Trophoblast cell (in vitro differentiated cells and primary cell): ENCODE results near the gene C18orf63.

ENCODE experiments used
- DNase-seq, 2 donors: peaks; one replicate each; pipeline ENCODE4 v3.0.0-alpha.2; 2016
- H2AFZ ChIP-seq: 2 replicates; pipeline ENCODE4 v1.6.1; 2013; ENCODE audit warnings: low read length, moderate library complexity, mild to moderate bottlenecking; ENCODE audit not compliant: insufficient read depth, poor library complexity
- H2AK5ac ChIP-seq: 2 replicates; pipeline ENCODE4 v1.6.1; 2013; ENCODE audit warnings: mild to moderate bottlenecking, low read length
- H2BK120ac ChIP-seq: 2 replicates; pipeline ENCODE4 v1.6.1; 2013; ENCODE audit warnings: low read length, mild to moderate bottlenecking, moderate library complexity; ENCODE audit not compliant: insufficient read depth, poor library complexity
- H2BK12ac ChIP-seq: 2 replicates; pipeline ENCODE4 v1.6.1; 2013; ENCODE audit warnings: mild to moderate bottlenecking, low read length, moderate library complexity
- H2BK5ac ChIP-seq: 2 replicates; pipeline ENCODE4 v1.6.1; 2013; ENCODE audit warnings: low read length, low read depth, moderate library complexity, mild to moderate bottlenecking; ENCODE audit not compliant: poor library complexity
- H3K14ac ChIP-seq: 2 replicates; pipeline ENCODE4 v1.6.1; 2013; ENCODE audit warnings: mild to moderate bottlenecking, low read length
- H3K18ac ChIP-seq: 2 replicates; pipeline ENCODE4 v1.6.1; 2013; ENCODE audit warnings: mild to moderate bottlenecking, low read length
- H3K23ac ChIP-seq: 2 replicates; pipeline ENCODE4 v1.6.1; 2013; ENCODE audit warnings: low read length
- H3K27ac ChIP-seq: 2 replicates; pipeline ENCODE4 v1.5.1; 2013; ENCODE audit warnings: low read depth, mild to moderate bottlenecking, inconsistent platforms, low read length, moderate library complexity
- H3K27me3 ChIP-seq: 2 replicates; pipeline ENCODE4 v1.6.1; 2013; ENCODE audit warnings: inconsistent platforms, mild to moderate bottlenecking, low read length, moderate library complexity; ENCODE audit not compliant: insufficient read depth
- H3K36me3 ChIP-seq, 2 experiments: 1 replicate in 1 of 2; 2 replicates in 1 of 2; pipeline ENCODE4 v1.6.1; 2013; ENCODE audit warnings: low read length in 2 of 2, mild to moderate bottlenecking in 2 of 2, moderate library complexity in 1 of 2; ENCODE audit not compliant: insufficient read depth in 2 of 2, control insufficient read depth in 1 of 2
- H3K4ac ChIP-seq: 2 replicates; pipeline ENCODE4 v1.6.1; 2013; ENCODE audit warnings: low read depth, mild to moderate bottlenecking, low read length, moderate library complexity
- H3K4me1 ChIP-seq, 2 experiments: 1 replicate in 1 of 2; 2 replicates in 1 of 2; pipeline ENCODE4 v1.6.1; 2013; ENCODE audit warnings: low read length in 2 of 2, mild to moderate bottlenecking in 2 of 2, moderate library complexity in 1 of 2; ENCODE audit not compliant: insufficient read depth in 2 of 2, control insufficient read depth in 1 of 2
- H3K4me2 ChIP-seq: 2 replicates; pipeline ENCODE4 v1.6.1; 2013; ENCODE audit warnings: inconsistent platforms, mild to moderate bottlenecking, low read length, moderate library complexity
- H3K4me3 ChIP-seq: 2 replicates; pipeline ENCODE4 v1.5.1; 2013; ENCODE audit warnings: mild to moderate bottlenecking, low read depth, low read length, inconsistent platforms
- H3K79me1 ChIP-seq: one replicate; pipeline ENCODE4 v1.6.1; 2013; ENCODE audit warnings: low read length
- H3K79me2 ChIP-seq: 2 replicates; pipeline ENCODE4 v1.6.1; 2013; ENCODE audit warnings: low read length, mild to moderate bottlenecking; ENCODE audit not compliant: control insufficient read depth, insufficient read depth, poor library complexity
- H3K9ac ChIP-seq: 2 replicates; pipeline ENCODE4 v1.6.1; 2013; ENCODE audit warnings: mild to moderate bottlenecking, low read length
- H3K9me3 ChIP-seq: 2 replicates; pipeline ENCODE4 v1.6.1; 2013; ENCODE audit warnings: low read depth, mild to moderate bottlenecking, control low read depth, inconsistent platforms, low read length; ENCODE audit not compliant: insufficient read depth
- H4K12ac ChIP-seq: 2 replicates; pipeline ENCODE4 v1.6.1; 2013; ENCODE audit warnings: low read depth, mild to moderate bottlenecking, low read length, moderate library complexity
- H4K8ac ChIP-seq: 2 replicates; pipeline ENCODE4 v1.6.1; 2013; ENCODE audit warnings: low read depth, mild to moderate bottlenecking, low read length, moderate library complexity
- H4K91ac ChIP-seq: one replicate; pipeline ENCODE4 v1.6.1; 2013; ENCODE audit warnings: low read depth, mild to moderate bottlenecking, low read length, moderate library complexity
- WGBS: extraction: QIAGEN DNeasy Blood & Tissue Kit; methylation state at CpG from one replicate; pipeline ENCODE4 v1.1.7; 2013; ENCODE audit warnings: missing lambda C conversion rate; ENCODE audit not compliant: insufficient read length, insufficient coverage; ENCODE audit errors: extremely low coverage; 5-methylcytosine and 5-hydroxymethylcytosine counted together

The C18orf63 gene

DNA sequence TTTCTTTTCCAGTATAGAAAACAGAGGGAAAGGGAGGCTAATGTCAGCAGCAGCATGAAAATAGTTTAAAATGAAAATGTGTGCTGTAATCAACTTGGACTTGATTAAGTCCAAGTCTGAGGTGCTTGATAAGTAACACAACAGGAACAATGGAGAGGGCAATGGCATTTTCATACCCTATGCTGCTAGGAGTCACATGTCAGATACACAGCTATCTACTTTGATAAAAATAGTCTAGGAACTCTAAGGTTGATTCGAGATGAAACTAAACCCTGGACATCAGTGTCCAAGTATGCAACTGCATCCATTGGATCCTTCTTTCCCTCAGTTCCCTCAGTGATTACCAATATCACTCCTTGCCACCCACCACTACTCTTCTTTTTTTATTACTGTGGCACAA, 4.6 kb upstream of the C18orf63 start:
- Histone ChIP-seq H2AK5ac (no peak overlapping the region), H3K27ac (no peak overlapping the region), H3K79me1 (no peaks in the 10 kb centered on the region), H3K23ac (no peak overlapping the region), H3K4ac (no peak overlapping the region), H2BK120ac (no peak overlapping the region), H3K4me3 (no peak overlapping the region), H3K4me2 (no peak overlapping the region), H3K4me1 (no peaks in the 10 kb centered on the region), H2BK5ac (no peak overlapping the region), H4K8ac (no peak overlapping the region), H3K27me3 (no peaks in the 10 kb centered on the region), H2AFZ (no peak overlapping the region), H3K9ac (no peak overlapping the region), H3K9me3 (peaks cover 6% of the 10 kb centered on the region), H3K79me2 (no peaks in the 10 kb centered on the region), H2BK12ac (no peak overlapping the region), H3K14ac (no peak overlapping the region), H4K12ac (no peak overlapping the region), H4K91ac (no peak overlapping the region), H3K18ac (no peak overlapping the region), H3K36me3 (no peaks in the 10 kb centered on the region)
- DNase-seq = no peak
- no CpG with 5 or more reads among the region's 1 CpG for WGBS

GRCh38 chr18:74314759-74315463, 728 bp upstream of the C18orf63 start:
- 97% methylated on average over 5 of the region's 22 CpGs for WGBS
- H2AFZ ChIP-seq = no peak overlapping the region

DNA sequence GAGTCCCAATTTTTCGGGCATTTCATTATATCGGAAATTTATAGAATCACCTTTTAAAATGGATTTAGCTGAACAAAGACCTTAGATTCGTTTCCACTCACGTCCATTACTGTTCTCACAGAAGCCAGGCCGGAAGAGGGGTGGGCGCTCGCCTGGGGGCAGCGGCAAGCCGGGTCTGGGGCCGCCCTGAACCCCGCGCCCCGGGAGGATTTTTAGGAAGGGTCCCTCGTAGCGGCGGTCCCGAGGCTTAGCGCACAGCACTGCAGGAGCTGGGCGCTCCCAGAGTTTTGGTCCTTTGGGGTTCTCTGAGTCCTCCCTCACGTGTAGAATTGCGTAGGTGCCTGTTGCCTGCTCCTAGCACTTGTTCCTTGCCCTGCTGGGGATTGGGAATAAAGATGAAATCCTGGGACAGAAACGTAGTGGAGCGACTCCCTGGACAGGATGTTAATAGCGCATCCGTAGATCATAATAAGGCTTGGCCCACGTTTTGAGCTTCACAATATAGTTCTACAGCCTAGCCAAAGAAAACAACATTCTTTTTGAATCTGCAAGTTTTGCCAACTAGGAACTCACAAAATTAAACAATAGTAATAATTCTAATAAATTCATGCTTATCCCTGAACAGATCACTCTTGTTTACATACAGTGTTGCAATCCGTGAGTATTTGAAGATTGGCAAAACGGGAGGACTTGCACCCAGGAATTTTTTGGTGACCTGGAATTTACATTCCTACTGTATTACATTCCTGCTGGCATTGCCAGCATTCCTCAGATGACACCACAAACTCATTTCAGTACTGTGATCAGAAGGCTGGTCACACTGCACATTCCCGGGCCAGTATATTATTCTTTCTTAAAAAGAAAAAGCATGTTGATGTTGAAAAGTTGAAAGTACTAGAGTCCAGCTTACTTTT, 875 bp downstream of the C18orf63 start:
- Histone ChIP-seq H3K4me2 (no peak overlapping the region), H3K9me3 (peaks cover 5% of the 10 kb centered on the region), H4K8ac (peak overlapping the region; percentile 52), H2BK12ac (peak overlapping the region; percentile 11), H3K4me3 (no peak overlapping the region), H4K12ac (no peak overlapping the region), H3K23ac (no peak overlapping the region), H3K4me1 (peaks cover 4% of the 10 kb centered on the region in 2 experiments), H2BK5ac (peak overlapping the region; percentile 4), H2AK5ac (peak overlapping the region; percentile 18), H3K79me1 (peaks cover 4% of the 10 kb centered on the region), H2AFZ (no peak overlapping the region), H3K79me2 (no peaks in the 10 kb centered on the region), H3K14ac (peak overlapping the region; percentile 35), H2BK120ac (peak overlapping the region; percentile 27), H3K9ac (no peak overlapping the region), H3K36me3 (no peaks in the 10 kb centered on the region), H4K91ac (peak overlapping the region; percentile 86), H3K4ac (no peak overlapping the region), H3K27me3 (no peaks in the 10 kb centered on the region), H3K27ac (no peak overlapping the region), H3K18ac (peak overlapping the region; percentile 55)
- WGBS = no CpG with 5 or more reads among the region's 29 CpGs
- peak in 1 of 2 donors; percentile 56 for DNase-seq

More at GRCh38 chr18:74314759-74315463, 728 bp upstream of the C18orf63 start:
- Histone ChIP-seq H3K4me3 (no peak overlapping the region), H3K18ac (no peak overlapping the region), H3K9ac (no peak overlapping the region), H2BK5ac (no peak overlapping the region), H3K9me3 (peaks cover 6% of the 10 kb centered on the region), H3K23ac (no peak overlapping the region), H3K36me3 (no peaks in the 10 kb centered on the region), H3K4me2 (no peak overlapping the region), H3K27me3 (no peaks in the 10 kb centered on the region), H2BK12ac (no peak overlapping the region), H3K4ac (no peak overlapping the region), H2BK120ac (no peak overlapping the region), H4K12ac (no peak overlapping the region), H3K79me2 (no peaks in the 10 kb centered on the region), H3K4me1 (peaks cover 4% of the 10 kb centered on the region in 2 experiments), H3K79me1 (peaks cover 4% of the 10 kb centered on the region), H3K27ac (no peak overlapping the region), H2AK5ac (no peak overlapping the region), H4K8ac (no peak overlapping the region), H4K91ac (no peak overlapping the region), H3K14ac (no peak overlapping the region)
- DNase-seq = no peak

GRCh38 chr18:74326231-74326630, 10.6 kb downstream of the C18orf63 start:
- H3K14ac ChIP-seq = no peak overlapping the region
- DNase-seq = no peak
- no peak overlapping the region for H3K4me2 ChIP-seq
- H3K4me1 ChIP-seq = no peaks in the 10 kb centered on the region
- H3K27me3 ChIP-seq = no peaks in the 10 kb centered on the region
- H4K91ac ChIP-seq = no peak overlapping the region
- H3K36me3 ChIP-seq = no peaks in the 10 kb centered on the region
- H2BK120ac ChIP-seq = no peak overlapping the region
- no peak overlapping the region for H3K18ac ChIP-seq
- H3K79me1 ChIP-seq = no peaks in the 10 kb centered on the region
- H3K27ac ChIP-seq = no peak overlapping the region
- no peak overlapping the region for H2AK5ac ChIP-seq
- H3K9me3 ChIP-seq = no peaks in the 10 kb centered on the region
- H2BK12ac ChIP-seq = no peak overlapping the region
- H3K4ac ChIP-seq = no peak overlapping the region
- no peak overlapping the region for H4K12ac ChIP-seq
- H3K79me2 ChIP-seq = no peaks in the 10 kb centered on the region
- no CpG with 5 or more reads among the region's 2 CpGs for WGBS
- no peak overlapping the region for H2AFZ ChIP-seq
- H2BK5ac ChIP-seq = no peak overlapping the region
- H3K4me3 ChIP-seq = no peak overlapping the region
- no peak overlapping the region for H4K8ac ChIP-seq
- no peak overlapping the region for H3K9ac ChIP-seq
- no peak overlapping the region for H3K23ac ChIP-seq
